ENCODE measurements around the gene COL27A1.

Gene COL27A1

DNA sequence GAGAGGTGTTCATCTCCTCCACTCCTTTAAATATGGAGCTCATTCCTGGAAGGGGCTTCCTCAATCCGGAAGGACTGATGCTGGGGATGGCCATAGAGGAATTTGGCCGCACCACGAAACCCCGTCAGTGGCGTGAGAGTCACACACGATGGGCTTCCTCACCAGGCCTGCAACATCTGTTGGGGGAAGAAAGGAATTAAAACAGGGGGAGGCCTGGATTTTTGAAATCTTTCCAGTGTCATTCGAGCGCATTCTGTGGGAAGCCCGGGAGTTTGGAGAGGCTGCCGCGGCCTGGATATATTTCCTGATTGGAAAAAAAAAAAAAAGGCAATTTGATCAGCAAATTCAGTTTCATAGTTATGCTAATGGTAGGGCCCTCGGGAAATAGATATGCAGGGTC is 91.2 kb downstream of the COL27A1 start:
- no peak for DNase-seq (ENCODE audit: low read depth in 1 of 2, low spot score in 1 of 2)
- no peak overlapping the region for H3K4me3 ChIP-seq (replicated peaks; ENCODE audit: insufficient read depth, low read length)
- H3K27me3 ChIP-seq (ENCODE audit: insufficient read depth, poor library complexity, severe bottlenecking) = no peaks in the 10 kb centered on the region
- TF ChIP-seq, protein P1, sequence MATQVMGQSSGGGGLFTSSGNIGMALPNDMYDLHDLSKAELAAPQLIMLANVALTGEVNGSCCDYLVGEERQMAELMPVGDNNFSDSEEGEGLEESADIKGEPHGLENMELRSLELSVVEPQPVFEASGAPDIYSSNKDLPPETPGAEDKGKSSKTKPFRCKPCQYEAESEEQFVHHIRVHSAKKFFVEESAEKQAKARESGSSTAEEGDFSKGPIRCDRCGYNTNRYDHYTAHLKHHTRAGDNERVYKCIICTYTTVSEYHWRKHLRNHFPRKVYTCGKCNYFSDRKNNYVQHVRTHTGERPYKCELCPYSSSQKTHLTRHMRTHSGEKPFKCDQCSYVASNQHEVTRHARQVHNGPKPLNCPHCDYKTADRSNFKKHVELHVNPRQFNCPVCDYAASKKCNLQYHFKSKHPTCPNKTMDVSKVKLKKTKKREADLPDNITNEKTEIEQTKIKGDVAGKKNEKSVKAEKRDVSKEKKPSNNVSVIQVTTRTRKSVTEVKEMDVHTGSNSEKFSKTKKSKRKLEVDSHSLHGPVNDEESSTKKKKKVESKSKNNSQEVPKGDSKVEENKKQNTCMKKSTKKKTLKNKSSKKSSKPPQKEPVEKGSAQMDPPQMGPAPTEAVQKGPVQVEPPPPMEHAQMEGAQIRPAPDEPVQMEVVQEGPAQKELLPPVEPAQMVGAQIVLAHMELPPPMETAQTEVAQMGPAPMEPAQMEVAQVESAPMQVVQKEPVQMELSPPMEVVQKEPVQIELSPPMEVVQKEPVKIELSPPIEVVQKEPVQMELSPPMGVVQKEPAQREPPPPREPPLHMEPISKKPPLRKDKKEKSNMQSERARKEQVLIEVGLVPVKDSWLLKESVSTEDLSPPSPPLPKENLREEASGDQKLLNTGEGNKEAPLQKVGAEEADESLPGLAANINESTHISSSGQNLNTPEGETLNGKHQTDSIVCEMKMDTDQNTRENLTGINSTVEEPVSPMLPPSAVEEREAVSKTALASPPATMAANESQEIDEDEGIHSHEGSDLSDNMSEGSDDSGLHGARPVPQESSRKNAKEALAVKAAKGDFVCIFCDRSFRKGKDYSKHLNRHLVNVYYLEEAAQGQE (IDR thresholded peaks at IDR 0.05; ENCODE audit: insufficient replicate concordance, low read depth) = no peak
- TF ChIP-seq SPI1 (IDR thresholded peaks at IDR 0.05; ENCODE audit: borderline replicate concordance, low read depth) (no peak), GABPA (IDR thresholded peaks at IDR 0.05; ENCODE audit: low read depth) (no peak), POLR2AphosphoS5 (IDR thresholded peaks at IDR 0.05; ENCODE audit: low read depth) (no peak)
- TF ChIP-seq, protein P2, sequence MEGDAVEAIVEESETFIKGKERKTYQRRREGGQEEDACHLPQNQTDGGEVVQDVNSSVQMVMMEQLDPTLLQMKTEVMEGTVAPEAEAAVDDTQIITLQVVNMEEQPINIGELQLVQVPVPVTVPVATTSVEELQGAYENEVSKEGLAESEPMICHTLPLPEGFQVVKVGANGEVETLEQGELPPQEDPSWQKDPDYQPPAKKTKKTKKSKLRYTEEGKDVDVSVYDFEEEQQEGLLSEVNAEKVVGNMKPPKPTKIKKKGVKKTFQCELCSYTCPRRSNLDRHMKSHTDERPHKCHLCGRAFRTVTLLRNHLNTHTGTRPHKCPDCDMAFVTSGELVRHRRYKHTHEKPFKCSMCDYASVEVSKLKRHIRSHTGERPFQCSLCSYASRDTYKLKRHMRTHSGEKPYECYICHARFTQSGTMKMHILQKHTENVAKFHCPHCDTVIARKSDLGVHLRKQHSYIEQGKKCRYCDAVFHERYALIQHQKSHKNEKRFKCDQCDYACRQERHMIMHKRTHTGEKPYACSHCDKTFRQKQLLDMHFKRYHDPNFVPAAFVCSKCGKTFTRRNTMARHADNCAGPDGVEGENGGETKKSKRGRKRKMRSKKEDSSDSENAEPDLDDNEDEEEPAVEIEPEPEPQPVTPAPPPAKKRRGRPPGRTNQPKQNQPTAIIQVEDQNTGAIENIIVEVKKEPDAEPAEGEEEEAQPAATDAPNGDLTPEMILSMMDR (IDR thresholded peaks at IDR 0.05; ENCODE audit: insufficient read depth, low read length) = no peak
- no peak overlapping the region for H3K27ac ChIP-seq (replicated peaks)

GRCh38 chr9:114247077-114247476 is 91.7 kb downstream of the COL27A1 start:
- no peaks in the 10 kb centered on the region for H3K27me3 ChIP-seq (ENCODE audit: insufficient read depth, poor library complexity, severe bottlenecking)
- DNase-seq (ENCODE audit: low read depth in 1 of 2, low spot score in 1 of 2) = no peak
- TF ChIP-seq, protein P2 (IDR thresholded peaks at IDR 0.05; ENCODE audit: insufficient read depth, low read length) = no peak
- TF ChIP-seq, protein P1 (IDR thresholded peaks at IDR 0.05; ENCODE audit: insufficient replicate concordance, low read depth) = no peak
- TF ChIP-seq POLR2AphosphoS5 (IDR thresholded peaks at IDR 0.05; ENCODE audit: low read depth) (no peak), GABPA (IDR thresholded peaks at IDR 0.05; ENCODE audit: low read depth) (no peak), SPI1 (IDR thresholded peaks at IDR 0.05; ENCODE audit: borderline replicate concordance, low read depth) (no peak)

GRCh38 chr9:114247491-114247890 is 92.2 kb downstream of the COL27A1 start:
- DNase-seq (ENCODE audit: low read depth in 1 of 2, low spot score in 1 of 2) = no peak
- no peak overlapping the region for H3K27ac ChIP-seq (replicated peaks)
- TF ChIP-seq, protein P1 (IDR thresholded peaks at IDR 0.05; ENCODE audit: insufficient replicate concordance, low read depth) = no peak
- TF ChIP-seq SPI1 (IDR thresholded peaks at IDR 0.05; ENCODE audit: borderline replicate concordance, low read depth) = no peak
- no peak for TF ChIP-seq POLR2AphosphoS5 (IDR thresholded peaks at IDR 0.05; ENCODE audit: low read depth)
- TF ChIP-seq, protein P2 (IDR thresholded peaks at IDR 0.05; ENCODE audit: insufficient read depth, low read length) = no peak
- TF ChIP-seq GABPA (IDR thresholded peaks at IDR 0.05; ENCODE audit: low read depth) = no peak
- no peak overlapping the region for H3K4me3 ChIP-seq (replicated peaks; ENCODE audit: insufficient read depth, low read length)
- H3K27me3 ChIP-seq (ENCODE audit: insufficient read depth, poor library complexity, severe bottlenecking) = no peaks in the 10 kb centered on the region

More at GRCh38 chr9:114247077-114247476, 91.7 kb downstream of the COL27A1 start:
- H3K27ac ChIP-seq (replicated peaks) = no peak overlapping the region
- H3K4me3 ChIP-seq (replicated peaks; ENCODE audit: insufficient read depth, low read length) = no peak overlapping the region
